Measurements from ENCODE around the gene HDGFL2. TPM values are rescaled to one million over a fixed set of nuclear protein-coding genes. Genes with fewer than 3 reads are reported as not detected.

The HDGFL2 gene
- total RNA-seq, 1 donor from 2014 or later = 79.8 TPM

- H2AFZ ChIP-seq (ENCODE audit: low read depth, low read length) = no peak overlapping the region
- FAIRE-seq = no peak
Observed at GRCh38 chr19:4522291-4523002, 50.4 kb downstream of the HDGFL2 start.

GRCh38 chr19:4523306-4524110, 51.4 kb downstream of the HDGFL2 start:
- peaks cover 3% of the 10 kb centered on the region for H3K9me3 Mint-ChIP-seq (ENCODE audit: unreplicated experiment)
- no peak overlapping the region for H3K27ac ChIP-seq (ENCODE audit: low read depth, low read length)
- H3K4me2 ChIP-seq (ENCODE audit: low read length) = no peak overlapping the region
- no peak overlapping the region for H3K4me3 Mint-ChIP-seq (ENCODE audit: unreplicated experiment)
- no peaks in the 10 kb centered on the region for H3K9me3 ChIP-seq (ENCODE audit: insufficient read depth, low read depth, low read length)
- DNase-seq (ENCODE audit: low read depth) (no peak), FAIRE-seq (no peak)
- H3K36me3 ChIP-seq (ENCODE audit: insufficient read depth, low read length) = no peaks in the 10 kb centered on the region
- no peaks in the 10 kb centered on the region for H4K20me1 ChIP-seq (ENCODE audit: insufficient read depth, low read length)
- H3K4me3 ChIP-seq (ENCODE audit: insufficient read depth, low read depth, low read length) = no peak overlapping the region
- TF ChIP-seq CTCF (IDR thresholded peaks at IDR 0.05; ENCODE audit: insufficient read depth, low read depth, low read length) (peak; percentile 41), EZH2 (IDR thresholded peaks at IDR 0.05; ENCODE audit: insufficient read depth, low read length) (no peak)
- no peaks in the 10 kb centered on the region for H3K4me1 ChIP-seq (ENCODE audit: insufficient read depth, low read length)
- H3K36me3 Mint-ChIP-seq (ENCODE audit: low read depth, unreplicated experiment) = no peaks in the 10 kb centered on the region
- no peak overlapping the region for H3K9ac ChIP-seq (ENCODE audit: low read length)
- H3K79me2 ChIP-seq (ENCODE audit: insufficient read depth, low read length) = no peaks in the 10 kb centered on the region
- peaks cover 6% of the 10 kb centered on the region for H3K4me1 Mint-ChIP-seq (ENCODE audit: low read depth, unreplicated experiment)
- H3K27me3 Mint-ChIP-seq (ENCODE audit: low read depth, unreplicated experiment) = peaks cover 25% of the 10 kb centered on the region
- H3K27ac Mint-ChIP-seq (ENCODE audit: unreplicated experiment) = no peak overlapping the region
- no peaks in the 10 kb centered on the region for H3K27me3 ChIP-seq (ENCODE audit: insufficient read depth, low read length)
- no peak overlapping the region for H2AFZ ChIP-seq (ENCODE audit: low read depth, low read length)

More at GRCh38 chr19:4522291-4523002, 50.4 kb downstream of the HDGFL2 start:
- Histone ChIP-seq H3K27ac (ENCODE audit: low read depth, low read length) (no peak overlapping the region), H3K36me3 (ENCODE audit: insufficient read depth, low read length) (no peaks in the 10 kb centered on the region), H3K9ac (ENCODE audit: low read length) (no peak overlapping the region), H3K79me2 (ENCODE audit: insufficient read depth, low read length) (no peaks in the 10 kb centered on the region), H4K20me1 (ENCODE audit: insufficient read depth, low read length) (no peaks in the 10 kb centered on the region), H3K9me3 (ENCODE audit: insufficient read depth, low read depth, low read length) (no peaks in the 10 kb centered on the region), H3K27me3 (ENCODE audit: insufficient read depth, low read length) (no peaks in the 10 kb centered on the region), H3K4me2 (ENCODE audit: low read length) (no peak overlapping the region), H3K4me1 (ENCODE audit: insufficient read depth, low read length) (no peaks in the 10 kb centered on the region), H3K4me3 (ENCODE audit: insufficient read depth, low read depth, low read length) (no peak overlapping the region)
- Mint-ChIP-seq H3K4me3 (ENCODE audit: unreplicated experiment) (no peak overlapping the region), H3K27me3 (ENCODE audit: low read depth, unreplicated experiment) (peaks cover 23% of the 10 kb centered on the region), H3K4me1 (ENCODE audit: low read depth, unreplicated experiment) (peaks cover 6% of the 10 kb centered on the region), H3K36me3 (ENCODE audit: low read depth, unreplicated experiment) (no peaks in the 10 kb centered on the region), H3K9me3 (ENCODE audit: unreplicated experiment) (peaks cover 3% of the 10 kb centered on the region), H3K27ac (ENCODE audit: unreplicated experiment) (no peak overlapping the region)
- TF ChIP-seq EZH2 (IDR thresholded peaks at IDR 0.05; ENCODE audit: insufficient read depth, low read length) (no peak), CTCF (IDR thresholded peaks at IDR 0.05; ENCODE audit: insufficient read depth, low read depth, low read length) (no peak)
- no peak for DNase-seq (ENCODE audit: low read depth)
